Hepatocyte (in vitro differentiated cells): ENCODE measurements around the gene MBOAT2.

Experiments
- CTCF ChIP-seq: fragments of 200-600 bp; sonication (generic); IDR thresholded peaks from 2 replicates; pipeline ENCODE4 v1.5.1; 2016; ENCODE audit warnings: antibody characterized with exemption, mild to moderate bottlenecking; ENCODE audit not compliant: poor library complexity
- EZH2 ChIP-seq: fragments of 200-600 bp; sonication (generic); IDR thresholded peaks from 2 replicates; pipeline ENCODE4 v1.6.1; 2016; ENCODE audit warnings: antibody characterized with exemption, mild to moderate bottlenecking, borderline replicate concordance
- EZH2phosphoT487 ChIP-seq: fragments of 200-600 bp; sonication (generic); IDR thresholded peaks from one replicate; pipeline ENCODE4 v1.6.1; 2018; ENCODE audit warnings: antibody characterized with exemption, mild to moderate bottlenecking, low read depth, moderate library complexity; ENCODE audit not compliant: unreplicated experiment, severe bottlenecking

GRCh38 chr2:8922431-8922830, 81.1 kb downstream of the MBOAT2 start:
- no peak for TF ChIP-seq CTCF
- no peak for TF ChIP-seq EZH2
- TF ChIP-seq EZH2phosphoT487: no peak
